NCI-H2171 (cell line): ENCODE measurements around the gene KCNH5.

Experiments used
- DNase-seq: peaks from one replicate; lab custom pipeline; 2025; lab: John Stamatoyannopoulos, UW

Gene KCNH5, protein sequence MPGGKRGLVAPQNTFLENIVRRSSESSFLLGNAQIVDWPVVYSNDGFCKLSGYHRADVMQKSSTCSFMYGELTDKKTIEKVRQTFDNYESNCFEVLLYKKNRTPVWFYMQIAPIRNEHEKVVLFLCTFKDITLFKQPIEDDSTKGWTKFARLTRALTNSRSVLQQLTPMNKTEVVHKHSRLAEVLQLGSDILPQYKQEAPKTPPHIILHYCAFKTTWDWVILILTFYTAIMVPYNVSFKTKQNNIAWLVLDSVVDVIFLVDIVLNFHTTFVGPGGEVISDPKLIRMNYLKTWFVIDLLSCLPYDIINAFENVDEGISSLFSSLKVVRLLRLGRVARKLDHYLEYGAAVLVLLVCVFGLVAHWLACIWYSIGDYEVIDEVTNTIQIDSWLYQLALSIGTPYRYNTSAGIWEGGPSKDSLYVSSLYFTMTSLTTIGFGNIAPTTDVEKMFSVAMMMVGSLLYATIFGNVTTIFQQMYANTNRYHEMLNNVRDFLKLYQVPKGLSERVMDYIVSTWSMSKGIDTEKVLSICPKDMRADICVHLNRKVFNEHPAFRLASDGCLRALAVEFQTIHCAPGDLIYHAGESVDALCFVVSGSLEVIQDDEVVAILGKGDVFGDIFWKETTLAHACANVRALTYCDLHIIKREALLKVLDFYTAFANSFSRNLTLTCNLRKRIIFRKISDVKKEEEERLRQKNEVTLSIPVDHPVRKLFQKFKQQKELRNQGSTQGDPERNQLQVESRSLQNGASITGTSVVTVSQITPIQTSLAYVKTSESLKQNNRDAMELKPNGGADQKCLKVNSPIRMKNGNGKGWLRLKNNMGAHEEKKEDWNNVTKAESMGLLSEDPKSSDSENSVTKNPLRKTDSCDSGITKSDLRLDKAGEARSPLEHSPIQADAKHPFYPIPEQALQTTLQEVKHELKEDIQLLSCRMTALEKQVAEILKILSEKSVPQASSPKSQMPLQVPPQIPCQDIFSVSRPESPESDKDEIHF

GRCh38 chr14:63045234-63045611 is at the start of gene KCNH5:
Gene KCNH5 (minus strand): TSS chr14:63045458. CDS start chr14:63045186, 272 bp downstream.
- peak; percentile 82 for DNase-seq

GRCh38 chr14:63091394-63091996 is 46.2 kb upstream of the KCNH5 start:
- DNase-seq, result no peak

- peak; percentile 79 for DNase-seq
These were observed 43.6 kb upstream of the KCNH5 start for GRCh38 chr14:63088865-63089264.

DNA sequence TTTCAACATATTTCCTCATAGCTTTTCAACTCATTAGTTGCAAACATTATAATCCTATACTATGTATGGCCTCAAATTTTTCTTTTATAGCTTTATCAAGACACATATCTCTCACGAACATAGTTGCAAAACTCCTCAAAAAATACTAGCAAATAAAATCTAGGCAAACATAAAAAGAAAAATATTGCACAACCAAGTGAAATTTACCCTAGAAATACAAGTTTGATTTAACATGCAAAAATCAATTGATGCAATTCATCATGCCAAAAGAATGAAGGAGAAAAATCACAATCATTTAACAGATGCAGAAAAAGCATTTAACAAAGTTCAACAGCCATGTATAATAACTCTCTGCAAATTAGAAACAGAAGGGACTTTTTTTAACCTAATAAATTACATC is 33.3 kb upstream of the KCNH5 start:
- no peak for DNase-seq

GRCh38 chr14:63076488-63076887 is 31.2 kb upstream of the KCNH5 start:
- no peak for DNase-seq

DNA sequence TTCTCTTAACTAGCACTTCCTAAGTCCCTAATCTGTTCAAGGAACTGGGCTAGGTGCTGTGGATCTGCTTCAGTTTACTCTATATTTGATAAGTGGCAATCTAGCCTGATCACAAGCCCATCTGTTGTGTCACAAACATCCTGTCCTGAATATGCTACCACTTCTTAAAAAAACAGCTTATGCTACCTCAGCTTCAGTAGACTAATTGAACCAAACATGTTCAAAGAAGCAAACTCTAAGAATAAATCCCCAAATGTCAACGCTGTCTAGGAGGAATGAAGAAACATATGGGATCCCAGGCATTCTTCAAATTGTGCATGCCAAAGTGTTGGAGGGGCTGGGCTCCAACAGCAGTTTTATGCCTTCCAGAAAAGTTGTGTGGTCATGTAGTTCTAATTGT is 10.4 kb upstream of the KCNH5 start:
- no peak for DNase-seq

DNA sequence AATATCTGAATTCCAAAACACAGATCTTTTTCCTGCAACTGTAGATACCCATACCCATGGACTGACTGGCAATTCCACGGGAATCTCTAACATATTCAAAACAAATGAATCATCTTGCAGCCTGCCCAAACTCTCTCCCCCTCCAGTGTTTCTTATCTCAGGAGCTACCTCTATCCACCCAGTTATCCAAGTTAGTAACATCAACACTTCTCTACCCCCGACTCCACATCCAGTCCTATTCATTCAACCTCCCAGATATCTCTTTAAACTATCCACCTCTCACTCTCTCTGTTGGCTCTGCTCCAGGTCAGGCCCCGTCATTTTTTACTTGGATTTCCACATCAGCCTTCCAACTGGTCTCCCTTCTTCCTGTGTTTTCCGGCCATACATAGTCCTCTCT is 6.7 kb upstream of the KCNH5 start:
- DNase-seq, result no peak

- no peak for DNase-seq
These were observed 6.0 kb upstream of the KCNH5 start for GRCh38 chr14:63051301-63051700.

DNA sequence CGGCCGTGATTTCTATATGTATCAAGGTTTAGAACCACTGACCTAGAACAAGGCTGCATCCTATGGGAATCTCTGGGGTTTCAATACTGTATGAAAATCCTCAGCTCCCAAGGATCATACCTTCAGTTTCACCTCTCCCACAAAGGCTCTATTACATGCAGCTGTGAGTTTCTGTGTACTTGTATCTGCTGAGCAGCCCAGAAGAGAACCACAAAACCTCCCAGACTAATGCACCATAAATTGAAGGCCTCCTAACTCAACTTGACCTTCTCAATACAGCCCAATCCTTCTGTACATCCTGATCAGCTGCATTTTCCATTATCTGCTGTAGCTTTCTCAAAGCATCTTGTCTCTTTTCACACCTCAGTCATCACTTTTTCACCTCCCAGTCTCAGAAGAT is 5.4 kb upstream of the KCNH5 start:
- DNase-seq, result no peak

- DNase-seq, result no peak
These were observed 1.3 kb upstream of the KCNH5 start for GRCh38 chr14:63046339-63047268.

DNA sequence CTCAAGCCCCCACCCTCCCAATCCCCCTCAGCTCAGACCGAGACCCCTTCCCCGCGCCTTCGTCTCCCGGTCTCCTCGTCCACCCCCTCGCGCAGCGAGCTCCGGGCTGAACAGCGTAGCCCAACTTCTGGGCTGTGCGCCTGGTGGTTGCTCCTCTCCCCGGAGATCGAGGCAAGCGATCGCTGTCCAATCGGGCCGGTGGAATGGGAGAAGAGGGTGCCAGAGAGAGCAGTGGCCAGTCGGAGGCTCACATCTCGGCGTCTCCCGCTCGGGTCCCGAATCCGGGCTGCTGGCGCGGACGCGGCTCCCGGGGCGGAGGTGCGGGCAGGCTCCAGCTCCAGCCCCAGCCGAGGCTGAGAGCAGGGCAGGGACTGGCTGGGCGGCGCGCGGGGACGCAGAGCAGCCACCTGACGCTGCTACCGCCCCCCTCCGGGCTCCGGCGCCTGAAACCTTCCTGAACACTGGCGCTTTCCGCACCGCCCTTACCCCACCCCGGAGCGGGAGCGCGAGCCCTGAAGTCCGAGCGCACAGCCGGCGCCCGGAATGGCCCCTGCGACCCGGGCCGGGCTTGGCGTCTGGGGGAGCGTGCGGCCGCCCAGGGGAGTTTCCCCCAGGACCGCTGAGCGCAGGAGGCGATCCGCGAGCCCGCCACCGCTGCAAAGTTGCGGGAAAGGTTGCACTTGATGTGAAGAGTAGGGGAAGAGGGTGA is 508 bp upstream of the KCNH5 start:
- DNase-seq, result peak; percentile 84

- peak; percentile 53 for DNase-seq
These were observed 5.4 kb downstream of the KCNH5 start for GRCh38 chr14:63039866-63040265.

DNA sequence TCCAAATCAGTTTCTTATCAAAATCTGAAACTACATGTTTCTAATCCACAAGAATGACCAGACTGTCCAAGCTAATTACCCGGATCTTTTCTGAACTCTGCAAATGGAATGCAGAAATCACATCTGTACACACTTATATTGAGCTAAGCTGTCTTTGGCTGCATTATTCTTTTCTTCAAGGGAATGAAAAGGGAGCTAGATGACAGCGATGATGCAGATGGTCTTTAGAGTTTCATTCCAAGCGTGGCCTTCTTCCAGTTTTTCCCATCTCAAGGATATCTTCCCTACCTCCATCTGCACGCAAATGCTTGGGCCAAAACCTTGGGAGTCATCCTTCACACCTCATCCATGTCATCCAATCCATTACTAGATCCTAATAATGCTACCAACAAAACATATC is 12.6 kb downstream of the KCNH5 start:
- DNase-seq, result no peak

- DNase-seq, result no peak
These were observed 13.2 kb downstream of the KCNH5 start for GRCh38 chr14:63032076-63032475.

GRCh38 chr14:63030113-63030512 is 15.1 kb downstream of the KCNH5 start:
- DNase-seq, result no peak

DNA sequence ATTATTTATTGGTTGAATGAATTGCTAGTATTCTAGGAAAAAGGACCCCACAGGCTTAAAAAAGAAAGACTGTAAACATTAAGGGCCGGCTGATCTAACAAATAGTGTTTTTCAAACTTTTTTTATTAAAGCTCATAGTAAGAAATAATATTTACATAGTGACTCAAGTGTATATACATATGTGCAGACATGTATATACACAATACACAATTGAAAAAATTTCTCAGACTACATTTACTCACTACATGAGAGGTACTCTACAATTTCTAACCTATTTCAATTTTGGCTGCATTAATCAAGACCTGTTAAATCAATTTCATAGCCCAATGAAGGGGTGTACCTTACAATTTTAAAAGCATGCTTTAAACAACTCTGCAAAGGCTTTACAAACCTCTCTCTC is 17.5 kb downstream of the KCNH5 start:
- DNase-seq, result no peak

DNA sequence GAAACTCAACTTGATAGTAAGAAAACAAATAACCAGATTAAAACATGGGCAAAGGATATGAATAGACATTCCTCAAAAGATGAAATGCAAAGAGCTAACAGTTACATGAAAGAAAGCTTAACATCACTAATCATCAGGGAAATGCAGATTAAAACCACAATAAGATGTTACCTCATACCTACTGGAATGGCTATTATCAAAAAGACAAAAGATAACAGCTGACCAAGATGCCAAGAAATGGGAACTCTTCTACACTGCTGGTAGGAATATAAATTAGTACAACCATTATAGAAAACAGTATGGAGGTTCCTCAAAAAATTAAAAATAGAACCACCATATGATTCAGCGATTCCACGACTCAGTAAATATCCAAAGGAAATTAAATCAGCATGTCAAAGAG is 18.8 kb downstream of the KCNH5 start:
- DNase-seq, result no peak

DNA sequence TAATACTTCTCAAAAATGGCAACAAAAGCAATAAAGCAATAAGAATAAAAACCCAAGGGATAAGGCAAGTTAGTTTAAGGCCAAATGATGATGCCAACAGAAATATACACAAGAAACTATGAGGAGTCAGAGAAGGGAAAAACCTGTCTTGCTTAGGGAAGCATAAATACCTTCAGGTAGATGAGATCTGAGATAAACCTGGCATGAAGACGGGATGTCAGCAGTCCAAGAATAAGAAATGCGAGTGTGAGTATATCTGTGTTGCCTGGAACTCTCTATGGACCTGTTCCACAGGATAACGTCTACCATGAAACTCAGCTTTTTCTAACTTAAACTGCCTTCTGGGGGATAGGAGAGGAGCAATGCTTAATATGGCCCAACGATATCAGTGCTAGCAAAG is 30.6 kb downstream of the KCNH5 start:
- DNase-seq, result no peak

- no peak for DNase-seq
These were observed 33.1 kb downstream of the KCNH5 start for GRCh38 chr14:63012171-63012570.

GRCh38 chr14:63011623-63012022 is 33.6 kb downstream of the KCNH5 start:
- DNase-seq, result no peak

DNA sequence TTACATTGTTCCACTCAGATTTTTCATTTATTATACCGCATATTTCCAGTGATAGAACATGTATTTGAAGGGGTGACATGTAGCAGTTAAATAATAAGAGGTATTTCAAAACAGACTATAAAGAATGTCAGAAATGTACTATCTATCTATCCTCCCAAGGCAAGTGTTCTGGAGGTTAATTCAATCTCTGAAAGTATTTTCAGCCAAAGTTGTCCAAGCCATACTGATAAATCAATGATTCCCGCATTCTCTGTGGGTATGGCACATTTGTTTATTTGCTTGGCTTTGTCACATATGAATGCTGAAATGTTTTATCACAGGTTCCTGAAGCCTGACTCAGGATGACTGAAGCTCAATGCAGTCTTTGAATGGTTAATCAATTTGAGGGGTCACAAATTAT is 35.8 kb downstream of the KCNH5 start:
- DNase-seq, result no peak
